Activated naive CD4-positive, alpha-beta T cell treated with Interleukin-2 at 50 U/mL for 16 hours (primary cell): ENCODE data around the gene CADM1.

ENCODE experiments used
- DNase-seq: peaks from one replicate; pipeline ENCODE4 v3.0.0-alpha.2; 2020

CADM1 gene

DNA sequence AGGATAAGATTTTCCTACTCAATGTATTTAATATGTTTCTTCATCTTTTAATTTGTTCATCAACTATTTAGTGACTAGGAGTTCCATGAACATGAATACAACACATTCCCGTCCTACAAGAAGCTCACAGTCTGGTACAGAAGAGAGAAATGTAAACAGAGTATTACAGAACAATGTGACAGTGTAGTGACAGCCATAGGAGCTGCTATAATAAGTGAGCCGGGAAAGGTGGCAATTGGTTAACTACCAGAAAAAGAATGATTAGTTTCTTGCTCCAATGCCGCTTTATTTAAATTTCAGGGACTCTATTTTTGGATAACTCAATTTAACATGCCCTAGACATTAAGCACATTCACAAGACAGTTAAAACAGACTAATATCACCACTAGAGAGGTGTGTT is 192.3 kb downstream of the CADM1 start:
- no peak for DNase-seq

DNA sequence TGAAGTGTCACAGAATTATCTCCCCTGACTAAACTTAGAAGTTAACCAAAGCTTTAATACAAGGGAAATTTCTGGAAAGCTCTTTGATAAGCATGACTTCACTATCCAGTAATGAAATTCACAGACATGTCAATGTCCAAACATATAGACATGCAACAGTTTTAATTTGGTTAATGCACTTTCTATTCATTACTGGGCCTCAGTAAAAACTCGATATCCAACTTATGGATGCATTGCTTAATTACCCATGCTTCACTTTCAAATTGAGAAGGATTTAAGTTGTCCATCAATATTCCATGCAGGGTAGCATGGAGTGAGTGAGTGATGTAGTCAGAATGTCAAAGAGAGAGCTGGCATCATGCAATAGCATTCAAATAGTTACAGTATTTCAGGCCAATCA is 197.5 kb downstream of the CADM1 start:
- no peak for DNase-seq

DNA sequence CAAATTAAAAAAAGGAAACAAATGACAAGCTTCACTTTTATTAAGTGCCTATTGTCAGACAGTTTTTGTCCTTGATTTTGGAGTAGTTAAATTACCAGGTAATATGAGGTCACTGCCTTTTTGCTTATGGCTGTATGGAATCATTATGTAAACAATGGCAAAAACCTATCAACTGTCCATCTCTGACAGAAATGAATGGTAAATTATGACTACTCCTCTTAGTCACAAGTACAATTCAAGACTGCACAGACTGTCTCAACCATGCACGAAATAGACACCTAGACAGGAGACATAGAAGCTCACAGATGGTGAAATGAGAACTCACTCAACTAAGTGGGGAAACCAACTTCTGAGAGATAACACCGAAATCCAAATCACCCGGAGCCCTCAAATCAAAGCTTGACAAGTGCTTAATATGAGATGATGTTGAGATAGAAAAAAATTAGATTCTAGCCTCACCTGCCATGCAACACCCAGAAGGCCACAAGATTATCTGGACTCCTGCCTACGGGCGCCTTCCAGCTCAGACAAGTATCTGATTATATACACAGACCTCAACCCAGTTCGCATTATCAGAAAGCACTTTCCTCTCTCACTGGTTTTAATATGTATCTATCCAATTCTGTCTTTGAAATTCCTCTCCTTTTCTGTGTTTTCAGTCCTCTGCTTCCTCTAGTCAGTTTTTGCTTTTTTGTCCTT is 199.3 kb downstream of the CADM1 start:
- no peak for DNase-seq

DNA sequence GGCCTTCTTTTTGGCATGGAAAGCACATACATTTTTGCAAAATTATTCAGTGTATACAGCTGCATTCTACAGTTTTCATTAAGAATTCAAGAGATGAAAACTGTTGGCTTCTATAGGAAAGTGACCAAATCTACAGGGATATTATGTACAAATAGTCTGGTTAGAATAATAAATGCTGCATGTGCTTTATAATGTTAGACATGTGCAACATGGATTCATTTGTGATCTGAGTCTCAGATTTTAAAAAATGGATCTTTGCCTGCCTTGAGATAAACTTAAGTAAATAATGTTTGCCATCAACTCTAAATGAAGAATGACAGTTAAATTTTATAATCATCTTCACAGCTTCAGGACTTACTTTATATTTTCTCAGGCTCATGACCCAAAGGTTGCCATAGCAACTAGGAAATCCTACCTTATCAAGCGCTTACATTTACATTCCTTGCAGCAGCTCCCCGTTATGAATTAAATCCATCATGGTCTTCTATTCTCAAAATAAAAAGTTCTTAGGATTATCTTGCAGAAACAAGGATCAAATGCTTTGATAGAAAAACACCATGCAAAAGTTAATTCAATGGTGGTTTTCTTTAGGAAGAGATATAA is 200.2 kb downstream of the CADM1 start:
- no peak for DNase-seq

DNA sequence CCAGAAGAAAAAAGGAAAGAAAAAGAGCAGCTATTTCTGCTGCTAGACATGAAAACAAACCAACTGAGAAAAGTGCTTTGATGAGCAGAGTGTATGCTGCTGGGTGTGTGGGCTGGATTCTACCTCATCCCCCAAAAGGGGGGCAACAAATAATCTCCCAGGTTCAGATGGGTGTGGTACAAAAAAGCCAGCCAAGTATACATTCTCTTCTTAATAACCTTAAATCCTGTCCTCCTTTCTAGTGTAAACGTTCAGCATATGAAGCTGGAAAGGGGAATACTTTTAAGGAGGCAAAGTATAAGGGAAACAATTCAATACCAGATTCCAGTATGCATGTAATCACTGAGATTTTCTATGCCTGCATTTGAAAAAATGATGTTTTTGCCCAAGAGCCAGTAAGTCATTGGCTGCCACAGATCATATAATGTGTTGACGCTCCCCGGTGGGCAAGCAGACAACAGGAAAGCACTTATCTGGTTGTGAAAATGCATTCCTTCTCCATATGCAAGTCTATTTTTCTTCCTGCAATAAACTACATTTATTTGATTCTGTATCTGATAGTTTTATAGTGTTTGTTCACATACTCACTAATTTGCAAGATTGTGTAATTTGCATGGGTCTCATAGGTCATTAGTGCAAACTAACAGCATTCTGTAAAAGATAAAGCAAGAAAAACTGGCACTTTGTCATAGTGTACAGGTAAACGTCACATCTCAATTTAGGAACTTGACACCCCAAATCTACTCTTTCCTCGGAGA is 201.1 kb downstream of the CADM1 start:
- DNase-seq: no peak

DNA sequence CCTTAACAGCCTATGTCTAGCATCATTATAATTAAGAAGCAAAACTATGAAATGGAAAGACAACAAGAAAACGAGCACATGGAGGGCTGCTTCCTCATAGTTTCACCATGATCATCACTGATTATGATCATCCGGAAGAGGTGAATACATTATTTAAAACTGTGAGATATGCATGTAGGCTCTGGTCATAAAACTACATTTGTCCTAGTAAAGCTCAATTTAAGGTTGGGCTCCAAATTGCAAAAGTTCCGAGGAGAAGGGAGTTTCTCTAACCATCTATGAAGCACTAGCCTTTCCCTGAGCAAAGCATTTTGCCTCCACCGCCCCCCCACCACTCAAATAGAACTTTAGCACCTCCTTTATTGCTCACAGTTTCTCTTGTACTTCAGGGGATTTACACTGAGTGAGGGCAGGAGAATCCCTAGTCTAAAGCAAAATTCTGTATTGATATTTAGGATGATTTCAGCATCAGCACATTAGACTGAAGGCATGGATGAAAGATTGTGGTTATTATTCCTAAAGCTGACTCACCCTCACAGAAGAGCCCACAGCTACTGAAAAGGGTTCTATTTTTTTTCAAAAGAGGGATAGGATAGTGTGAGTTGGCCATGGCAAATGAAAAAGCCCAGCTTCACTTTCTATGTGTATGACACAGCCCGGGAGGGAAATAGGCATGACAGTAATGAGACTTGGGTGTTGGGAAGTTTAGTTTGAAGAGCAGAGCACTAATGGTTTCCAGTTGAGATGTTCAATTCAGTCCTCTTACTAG is 203.4 kb downstream of the CADM1 start:
- no peak for DNase-seq

DNA sequence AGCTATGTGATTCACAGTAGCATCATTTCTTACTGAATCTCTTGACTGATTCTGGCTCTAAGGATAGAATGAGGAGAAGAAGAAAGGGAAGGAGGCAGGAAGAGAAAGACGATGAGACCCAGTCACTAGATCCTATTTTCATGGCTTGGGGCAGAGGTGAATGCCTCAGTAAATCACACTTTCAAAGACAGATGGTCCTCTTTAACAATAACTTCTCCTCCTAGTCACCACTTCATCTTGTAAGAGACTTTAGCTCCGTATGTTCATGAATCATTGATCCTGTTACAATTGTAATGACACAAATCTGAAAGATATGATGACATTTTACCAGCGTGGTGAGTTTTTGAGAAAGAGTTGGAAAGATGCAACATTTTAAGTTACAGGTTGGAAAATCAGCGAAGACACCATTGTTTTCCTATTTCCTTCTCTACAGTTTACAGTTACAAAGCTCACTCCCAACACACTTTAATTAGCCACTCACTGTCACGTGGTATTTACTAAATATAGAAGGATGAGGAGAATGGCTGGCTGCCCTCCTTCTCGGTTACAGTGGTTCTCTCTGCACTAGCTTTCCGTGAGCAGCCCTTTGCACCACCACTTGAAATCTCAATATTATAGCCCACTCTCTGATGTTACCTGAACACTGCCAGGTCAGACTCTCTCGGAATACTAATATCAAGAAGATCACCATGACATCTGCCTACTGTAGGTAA is 205.8 kb downstream of the CADM1 start:
- no peak for DNase-seq

DNA sequence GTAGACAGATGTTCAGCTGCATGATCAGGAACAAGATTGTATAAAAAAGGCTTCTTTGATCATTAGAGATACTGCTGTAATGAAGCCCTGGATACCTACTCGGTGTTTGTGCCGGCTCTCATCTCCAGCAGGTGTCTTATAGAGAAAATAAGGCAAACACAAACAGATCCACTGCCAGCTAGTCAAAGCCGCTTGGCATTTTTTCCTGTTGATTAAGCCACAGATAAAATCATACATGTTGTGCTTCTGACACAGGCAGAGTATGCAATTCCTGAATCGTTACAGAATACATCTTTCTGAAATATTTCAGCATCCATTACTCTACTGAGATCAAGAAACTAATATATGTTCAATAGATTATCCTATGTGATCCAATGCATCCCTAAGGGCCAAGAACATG is 206.9 kb downstream of the CADM1 start:
- no peak for DNase-seq

DNA sequence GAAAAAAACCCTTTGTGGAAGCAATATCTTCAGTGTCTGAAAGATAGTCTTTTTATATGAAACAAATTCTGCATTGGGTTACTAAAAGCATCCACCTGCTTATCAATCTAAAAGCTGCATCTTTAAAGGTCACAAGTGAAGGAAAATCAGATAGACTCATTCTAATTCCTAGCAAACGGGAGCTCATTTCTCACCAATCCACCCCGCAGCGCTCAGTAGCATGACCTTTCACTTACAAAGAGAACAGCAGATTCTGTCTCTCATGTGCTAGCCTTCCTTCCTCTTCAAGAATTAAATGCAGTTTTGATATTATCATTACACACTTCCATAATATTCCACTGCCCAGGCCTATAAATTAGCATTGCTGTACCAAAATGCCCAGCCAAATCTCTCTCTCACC is 212.9 kb downstream of the CADM1 start:
- no peak for DNase-seq

DNA sequence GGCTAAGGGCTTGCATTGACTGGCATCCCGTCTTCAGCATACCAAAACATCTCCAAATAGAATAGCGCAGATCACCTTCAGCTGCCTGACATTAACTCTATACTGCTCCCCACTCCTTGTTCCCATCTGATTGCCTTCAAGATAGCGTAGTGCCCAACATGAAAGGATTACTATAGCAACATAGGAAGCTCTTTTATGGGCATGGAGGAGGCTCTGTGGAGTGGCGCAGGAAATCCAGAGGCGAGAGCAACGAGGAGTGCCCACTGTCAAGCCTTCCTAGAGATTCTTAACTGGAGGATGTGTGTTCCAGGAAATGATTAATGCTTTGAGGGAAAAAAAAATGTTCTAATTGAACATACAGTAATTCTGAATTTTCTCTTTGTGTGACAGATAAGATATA is 213.3 kb downstream of the CADM1 start:
- no peak for DNase-seq

DNA sequence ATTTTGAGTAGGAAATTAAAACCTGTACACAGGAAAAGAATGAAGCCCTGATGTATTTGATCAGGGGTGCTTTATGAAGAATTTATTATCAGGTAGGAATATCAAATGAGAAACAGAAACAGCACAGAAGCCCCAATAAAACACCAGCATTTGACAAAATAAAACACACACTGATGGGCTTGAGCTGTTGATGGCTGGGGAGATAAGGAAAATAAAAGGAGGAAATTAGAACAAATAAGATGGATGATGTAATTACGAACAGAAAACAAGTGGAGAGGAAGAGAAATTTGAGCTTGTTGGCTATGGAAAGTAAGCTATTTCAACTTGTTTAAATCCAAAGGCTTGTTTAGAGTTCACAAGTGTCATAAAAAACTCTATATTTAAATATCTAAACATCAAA is 213.7 kb downstream of the CADM1 start:
- DNase-seq: no peak

DNA sequence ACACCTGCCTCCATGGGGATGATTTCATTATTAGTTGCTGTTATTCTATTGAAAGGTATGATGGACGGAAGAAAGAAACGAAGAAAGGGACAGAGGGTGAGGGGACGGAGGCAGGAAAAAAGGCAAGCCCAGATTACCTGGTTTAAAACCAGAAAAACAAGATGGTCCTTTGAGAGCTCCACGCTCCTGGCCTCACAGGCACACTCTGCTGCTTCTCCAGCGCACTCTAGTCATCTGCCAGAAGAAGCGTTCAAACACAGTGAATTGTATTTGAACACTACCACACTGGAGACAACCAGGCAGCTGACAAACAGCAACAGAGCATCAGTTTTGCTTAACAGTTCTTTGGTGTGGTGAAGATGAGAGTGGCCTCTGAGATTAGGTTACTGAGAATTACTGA is 216.9 kb downstream of the CADM1 start:
- DNase-seq: no peak

DNA sequence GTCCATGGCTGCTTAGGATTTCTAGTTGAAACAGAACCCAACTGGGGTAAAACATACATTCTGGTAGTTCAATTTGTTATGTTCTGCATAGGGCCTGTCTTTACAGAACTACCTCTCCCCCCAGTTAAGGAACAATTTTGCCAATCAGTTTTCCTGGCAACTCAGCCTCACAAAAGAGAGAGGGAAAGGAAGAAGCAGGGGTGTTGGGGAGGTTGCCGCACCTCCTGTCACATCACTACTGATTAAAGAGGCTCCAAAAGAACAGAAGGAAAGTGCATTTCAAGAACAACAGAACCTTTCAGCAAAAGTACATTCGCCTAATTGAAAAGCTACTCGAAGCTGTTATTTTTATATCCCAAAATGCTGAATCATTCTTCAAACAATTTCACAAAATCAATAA is 217.6 kb downstream of the CADM1 start:
- DNase-seq: no peak

DNA sequence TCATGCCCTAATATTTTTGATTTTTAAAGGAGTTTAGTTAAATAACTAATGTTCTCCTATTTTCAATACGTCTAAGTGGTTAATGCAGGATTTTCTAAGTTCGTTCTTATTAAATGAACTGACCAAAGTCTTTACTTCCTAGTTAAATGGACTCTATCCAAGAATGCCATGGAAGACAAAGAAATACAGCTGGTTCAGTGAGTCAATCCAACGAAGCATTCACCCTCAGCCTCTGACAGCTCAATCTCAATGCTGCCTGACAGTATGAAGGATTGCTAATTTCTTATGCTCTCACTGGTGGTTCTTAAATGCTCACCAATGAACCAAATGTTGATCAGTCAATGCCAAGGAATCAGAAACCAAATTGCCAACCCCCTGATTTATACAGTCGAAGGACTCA is 219.4 kb downstream of the CADM1 start:
- no peak for DNase-seq

DNA sequence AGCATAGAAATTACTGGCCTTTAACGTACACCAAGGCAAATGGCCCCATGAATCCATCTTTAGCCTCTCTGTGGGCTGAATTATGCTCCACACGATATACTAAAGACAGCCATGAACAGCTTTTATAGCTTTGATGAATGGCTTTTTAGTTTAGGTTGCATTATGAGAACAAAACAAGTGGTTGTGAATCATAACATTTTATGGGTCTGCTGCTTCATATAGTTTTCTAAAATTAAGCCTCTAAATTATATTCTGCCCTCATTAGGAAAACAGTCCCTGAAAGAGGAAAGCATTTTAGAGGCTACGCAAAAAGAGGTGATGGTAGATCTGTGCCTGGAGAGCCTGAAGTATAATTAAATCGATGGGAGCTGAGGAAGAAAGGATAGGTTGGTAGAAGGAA is 221.3 kb downstream of the CADM1 start:
- DNase-seq: no peak

DNA sequence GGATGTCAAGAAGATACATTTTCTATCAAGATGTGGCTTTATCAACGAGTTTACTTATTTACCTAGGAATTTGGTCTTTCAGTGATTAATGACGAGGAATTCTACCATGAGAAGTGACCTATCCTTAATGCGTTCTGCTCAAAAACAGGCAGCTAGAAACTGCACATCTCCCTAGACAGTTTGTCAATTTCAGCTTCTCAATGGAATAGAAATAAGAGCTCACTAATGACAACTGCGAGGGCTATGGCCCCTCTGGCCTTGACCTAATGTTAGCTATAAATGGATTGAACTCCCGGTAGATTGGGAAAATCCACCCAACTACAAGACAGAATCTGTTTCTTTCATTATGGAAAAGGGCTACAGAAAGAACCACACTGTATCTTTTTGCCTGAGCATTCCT is 223.4 kb downstream of the CADM1 start:
- DNase-seq: no peak

DNA sequence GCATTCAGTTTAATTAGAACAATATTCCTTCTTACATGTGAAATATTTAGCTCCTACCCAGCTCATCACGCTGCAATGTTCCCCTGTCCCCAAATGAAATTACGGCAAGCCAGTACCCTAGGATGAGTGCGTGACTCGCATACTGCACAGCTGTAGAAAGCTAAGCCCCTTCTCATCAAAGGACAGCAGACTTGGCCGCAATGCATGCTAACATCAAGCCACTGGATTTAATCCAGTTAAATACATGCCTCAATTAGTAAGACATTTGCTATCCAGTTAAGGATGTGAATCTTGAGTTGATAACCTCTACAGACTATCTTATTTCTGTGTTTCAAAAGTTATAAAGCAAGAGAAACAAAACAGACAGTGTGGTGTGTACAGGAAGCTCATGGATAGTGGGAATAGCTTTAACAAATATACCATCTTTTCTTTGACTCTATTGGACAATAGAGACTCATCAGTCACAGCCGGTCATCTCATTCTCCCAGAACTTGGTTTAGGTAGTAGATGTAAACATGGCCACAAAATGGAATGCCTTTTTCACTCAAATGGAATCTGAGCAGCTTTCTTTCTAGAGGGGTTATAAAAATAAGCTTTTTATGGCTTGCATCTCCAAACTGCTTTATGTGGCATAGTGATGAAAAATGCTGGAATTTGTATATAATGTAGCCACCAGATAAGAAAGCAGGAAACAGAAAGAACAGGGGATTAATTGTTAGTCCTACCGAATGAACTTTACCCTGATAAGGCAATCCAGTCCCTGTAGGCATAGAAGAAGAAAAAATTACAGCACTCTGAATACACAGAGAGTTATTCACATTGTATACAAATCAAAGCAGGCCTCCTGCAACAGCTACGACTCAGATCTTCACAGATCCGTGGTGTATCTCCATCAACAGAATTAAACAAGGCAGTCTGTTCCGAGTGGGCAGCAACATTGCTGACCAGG is 224.1 kb downstream of the CADM1 start:
- no peak for DNase-seq

DNA sequence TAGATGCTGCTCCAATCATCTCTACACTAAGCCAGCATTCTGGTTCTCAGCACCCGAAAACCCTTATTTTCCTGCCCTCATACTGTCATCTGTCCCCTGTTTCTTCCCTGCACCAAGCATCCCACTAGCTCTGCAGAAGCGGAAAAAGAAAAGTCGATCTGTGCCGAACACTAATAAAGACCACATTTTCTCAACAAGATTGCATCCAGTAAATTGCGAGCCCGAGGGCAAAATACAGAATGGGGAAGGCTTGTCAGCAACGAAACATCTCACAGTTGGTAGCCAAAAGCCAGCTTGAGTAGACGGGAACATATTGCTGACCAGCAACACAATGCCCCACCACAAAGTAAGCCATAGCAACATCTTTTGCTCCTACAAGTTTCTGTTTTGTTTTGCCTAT is 227.4 kb downstream of the CADM1 start:
- DNase-seq: no peak

DNA sequence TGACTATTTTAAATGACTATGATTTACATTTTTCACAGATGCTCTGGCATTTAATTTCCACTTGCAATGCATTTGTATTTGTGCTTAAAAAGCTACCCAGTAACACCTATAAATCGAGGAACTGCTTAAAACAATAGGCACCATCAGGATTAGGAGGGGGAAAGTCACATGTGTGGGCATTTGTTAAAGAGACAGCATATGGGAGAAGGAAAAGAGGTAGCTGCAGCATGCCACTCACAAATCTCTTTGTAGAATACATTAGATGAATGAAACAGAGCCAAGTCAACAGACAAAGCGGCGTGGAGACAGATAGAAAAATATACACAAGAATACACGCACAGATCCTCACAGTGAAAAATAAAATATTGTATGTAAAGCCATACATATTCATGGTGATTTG is 228.0 kb downstream of the CADM1 start:
- no peak for DNase-seq

DNA sequence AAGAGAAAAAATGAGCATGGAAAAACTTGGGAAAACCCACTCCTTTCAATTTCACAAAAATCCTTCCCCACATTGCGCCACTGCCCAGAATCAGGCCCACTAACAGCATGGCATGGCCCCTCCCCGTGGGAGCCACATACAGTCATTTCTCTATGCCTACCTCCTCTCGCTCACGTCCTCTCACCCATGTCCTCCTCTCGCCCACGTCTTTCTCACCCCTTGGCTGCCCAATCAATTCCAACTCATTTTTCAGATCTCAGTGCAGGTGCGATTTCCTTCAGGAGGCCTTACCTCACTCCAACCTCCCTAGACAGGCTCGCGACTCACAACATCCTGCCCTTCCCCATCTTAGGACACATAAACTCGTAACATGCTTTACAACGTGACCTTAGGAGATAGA is 229.2 kb downstream of the CADM1 start:
- no peak for DNase-seq

DNA sequence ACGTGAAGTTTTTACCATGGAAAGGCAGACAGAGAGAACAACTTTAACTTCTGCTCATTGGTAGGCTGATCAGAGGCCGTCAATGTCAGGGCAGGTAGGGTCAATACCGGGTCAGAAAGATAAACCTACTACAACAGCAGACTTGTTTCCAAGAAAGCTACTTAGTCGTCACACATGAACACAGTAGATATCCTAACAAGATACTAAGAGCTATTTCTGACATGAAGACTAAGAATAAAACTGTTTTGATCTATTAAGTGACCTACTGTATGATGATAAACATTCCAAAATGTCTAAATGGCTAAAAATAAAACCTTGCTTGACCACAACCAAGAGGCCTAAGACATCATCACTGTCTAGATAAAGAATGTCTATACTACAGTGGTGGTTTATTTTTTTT is 231.3 kb downstream of the CADM1 start:
- DNase-seq: no peak

DNA sequence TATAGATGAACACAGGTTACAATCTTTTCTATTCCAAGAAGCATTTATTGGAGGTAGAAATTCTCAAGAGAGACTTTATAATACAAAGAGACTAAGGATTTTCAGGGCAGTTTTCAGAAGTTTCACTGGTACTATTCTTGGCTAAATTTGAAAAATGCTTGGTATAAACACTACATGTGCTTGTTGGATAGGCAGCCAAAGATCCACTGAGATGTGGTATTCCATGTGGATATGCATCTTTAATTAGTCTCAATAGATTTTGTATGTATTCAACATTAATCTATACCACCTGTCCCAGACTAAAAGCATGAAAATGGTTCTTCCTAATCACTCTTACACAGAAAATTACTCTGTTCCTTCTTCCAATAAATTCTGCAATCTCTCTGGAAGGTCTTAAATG is 232.6 kb downstream of the CADM1 start:
- DNase-seq: no peak
